HCT116 (cell line): Measurements from ENCODE around the gene ANKRD44. TPM values are rescaled to one million over a fixed set of nuclear protein-coding genes. Genes with fewer than 3 reads are reported as not detected.

Experiments
- ATAC-seq: fragments of 200-7000 bp; cut with Tn5 transposase; 2 replicates; pipeline ENCODE4 v1.9.1; 2020; ENCODE audit warnings: mild to moderate bottlenecking, moderate library complexity
- BruUV-seq: library from RNA; stranded (reverse); fragments of 400-500 nt; replicated peaks from 2 replicates; lab custom pipeline; 2021; lab: Mats Ljungman, UMichigan
- CTCF ChIA-PET: fragments of 300-600 bp; sonication (Branson Sonifier 250); formaldehyde crosslinking; loops from one replicate; lab custom pipeline; 2021; ENCODE audit warnings: antibody characterized with exemption; lab: Charles Lee
- POLR2A ChIA-PET: fragments of 300-600, 350-600 bp; sonication (Branson Sonifier 250); formaldehyde crosslinking; loops from one replicate; lab custom pipeline; 2021; ENCODE audit warnings: antibody characterized with exemption; lab: Charles Lee
- RAD21 ChIA-PET, 2 experiments: fragments of 300-600 bp; sonication (Branson Sonifier 250); formaldehyde crosslinking; loops; one replicate each; lab custom pipeline; 2023; ENCODE audit warnings: low total read pairs in 2 of 2; ENCODE audit not compliant: uncharacterized antibody in 2 of 2, unreplicated experiment in 2 of 2, low non-redundant PET in 1 of 2; lab: Charles Lee
- DNase-seq: peaks from one replicate; pipeline ENCODE4 v3.0.0-alpha.2; 2010; ENCODE audit warnings: low read depth, low spot score
- H2AFZ ChIP-seq: fragments of 200-600 bp; shearing (Covaris generic), sonication (generic); 2 replicates; pipeline ENCODE4 v1.6.1; 2017; ENCODE audit warnings: low read depth, mixed run types, mixed read lengths, antibody characterized with exemption, low read length; ENCODE audit not compliant: poor library complexity, severe bottlenecking
- H3K27ac ChIP-seq: 2 replicates; pipeline ENCODE4 v1.5.1; 2012; ENCODE audit warnings: low read depth, low read length
- H3K27me3 ChIP-seq: fragments of 200-600 bp; sonication (generic); 2 replicates; pipeline ENCODE4 v1.6.1; 2016; ENCODE audit warnings: mixed run types, low read length, mixed read lengths; ENCODE audit not compliant: insufficient read depth
- H3K36me3 ChIP-seq, 2 experiments: fragments of 200-500 bp in 1 of 2; fragments of 200-600 bp in 1 of 2; sonication (Bioruptor generic) in 1 of 2; sonication (generic) in 1 of 2; 2 replicates each; pipeline versions ENCODE4 v1.5.1 to v1.6.1; 2014 to 2016; ENCODE audit warnings: low read length in 2 of 2, inconsistent platforms in 1 of 2, mixed read lengths in 1 of 2, mixed run types in 1 of 2; ENCODE audit not compliant: insufficient read depth in 2 of 2, control insufficient read depth in 1 of 2
- H3K4me1 ChIP-seq, 2 experiments: fragments of 200-600 bp in 1 of 2; sonication (generic) in 1 of 2; 2 replicates each; pipeline versions ENCODE4 v1.5.1 to v1.6.1; 2012 to 2017; ENCODE audit warnings: low read length in 2 of 2, inconsistent platforms in 1 of 2, mild to moderate bottlenecking in 1 of 2, mixed read lengths in 1 of 2, mixed run types in 1 of 2, moderate library complexity in 1 of 2; ENCODE audit not compliant: insufficient read depth in 2 of 2, control insufficient read depth in 1 of 2
- H3K4me2 ChIP-seq: fragments of 200-600 bp; sonication (generic); 2 replicates; pipeline ENCODE4 v1.6.1; 2017; ENCODE audit warnings: mixed run types, low read length, mixed read lengths
- H3K4me3 ChIP-seq, 2 experiments: fragments of 200-600 bp in 1 of 2; sonication (generic) in 1 of 2; replicated peaks in 1 of 2; 2 replicates each; pipeline ENCODE4 v1.5.1; 2011 to 2016; ENCODE audit warnings: low read length in 2 of 2, control low read depth in 1 of 2, low read depth in 1 of 2, mild to moderate bottlenecking in 1 of 2, mixed read lengths in 1 of 2, mixed run types in 1 of 2
- H3K79me2 ChIP-seq: fragments of 200-600 bp; sonication (generic); 2 replicates; pipeline ENCODE4 v1.6.1; 2017; ENCODE audit warnings: mild to moderate bottlenecking, mixed run types, low read length, moderate library complexity, mixed read lengths; ENCODE audit not compliant: insufficient read depth
- H3K9ac ChIP-seq: fragments of 200-600 bp; sonication (generic); 2 replicates; pipeline ENCODE4 v1.6.1; 2016; ENCODE audit warnings: low read length, mixed read lengths
- H3K9me2 ChIP-seq: fragments of 200-600 bp; sonication (generic), shearing (Covaris generic); 2 replicates; pipeline ENCODE4 v1.6.1; 2017; ENCODE audit warnings: mixed run types, mild to moderate bottlenecking, moderate library complexity; ENCODE audit not compliant: insufficient read depth
- H3K9me3 ChIP-seq, 2 experiments: fragments of 200-500 bp in 1 of 2; fragments of 200-600 bp in 1 of 2; sonication (Bioruptor generic) in 1 of 2; sonication (generic) in 1 of 2; 2 replicates each; pipeline ENCODE4 v1.6.1; 2014 to 2017; ENCODE audit warnings: low read length in 2 of 2, mixed read lengths in 2 of 2, inconsistent platforms in 1 of 2, low read depth in 1 of 2, mild to moderate bottlenecking in 1 of 2, mixed run types in 1 of 2, moderate library complexity in 1 of 2; ENCODE audit not compliant: control insufficient read depth in 1 of 2, insufficient read depth in 1 of 2
- H4K20me1 ChIP-seq: fragments of 200-600 bp; sonication (generic), shearing (Covaris generic); 2 replicates; pipeline ENCODE4 v1.6.1; 2017; ENCODE audit warnings: mixed run types, mild to moderate bottlenecking, moderate library complexity; ENCODE audit not compliant: insufficient read depth
- ATF3 ChIP-seq: IDR thresholded peaks from 2 replicates; pipeline ENCODE4 v1.6.1; 2012
- CEBPB ChIP-seq: IDR thresholded peaks from 2 replicates; pipeline ENCODE4 v1.6.1; 2012; ENCODE audit warnings: low read depth
- CTCF ChIP-seq, 3 experiments: fragments of 200-600 bp in 1 of 3; sonication (generic) in 1 of 3; IDR thresholded peaks in 2 of 3; conservative IDR thresholded peaks in 1 of 3; 2 replicates each; pipeline ENCODE4 v1.5.1; 2012 to 2017; ENCODE audit warnings: low read depth in 2 of 3, low read length in 2 of 3, antibody characterized with exemption in 1 of 3, borderline replicate concordance in 1 of 3, control low read depth in 1 of 3, mild to moderate bottlenecking in 1 of 3, mixed read lengths in 1 of 3, mixed run types in 1 of 3, moderate library complexity in 1 of 3; ENCODE audit not compliant: insufficient read depth in 1 of 3
- FOSL1 ChIP-seq: IDR thresholded peaks from 2 replicates; pipeline ENCODE4 v1.6.1; 2012; ENCODE audit warnings: low read depth
- JUND ChIP-seq: IDR thresholded peaks from 2 replicates; pipeline ENCODE4 v1.6.1; 2012
- MAX ChIP-seq: IDR thresholded peaks from 2 replicates; pipeline ENCODE4 v1.6.1; 2012
- POLR2AphosphoS5 ChIP-seq: IDR thresholded peaks from 2 replicates; pipeline ENCODE4 v1.6.1; 2011; ENCODE audit warnings: mild to moderate bottlenecking, low read depth, low read length, moderate library complexity
- RAD21 ChIP-seq: IDR thresholded peaks from 2 replicates; pipeline ENCODE4 v1.6.1; 2012; ENCODE audit warnings: low read depth, mild to moderate bottlenecking
- REST ChIP-seq: IDR thresholded peaks from 2 replicates; pipeline ENCODE4 v1.6.1; 2012; ENCODE audit warnings: low read depth
- SIN3A ChIP-seq: IDR thresholded peaks from 2 replicates; pipeline ENCODE4 v1.6.1; 2012; ENCODE audit warnings: low read depth
- SP1 ChIP-seq: IDR thresholded peaks from 2 replicates; pipeline ENCODE4 v1.6.1; 2012; ENCODE audit warnings: low read depth
- SRF ChIP-seq: IDR thresholded peaks from 2 replicates; pipeline ENCODE4 v1.6.1; 2012; ENCODE audit warnings: low read depth
- TCF7L2 ChIP-seq: IDR thresholded peaks from 2 replicates; pipeline ENCODE4 v1.7.0; 2011; ENCODE audit warnings: borderline replicate concordance, inconsistent platforms; ENCODE audit not compliant: insufficient read depth, insufficient read length; ENCODE audit errors: extremely low read depth
- YY1 ChIP-seq: IDR thresholded peaks from 2 replicates; pipeline ENCODE4 v1.6.1; 2011; ENCODE audit warnings: low read length, low read depth, moderate library complexity, mild to moderate bottlenecking; ENCODE audit not compliant: insufficient replicate concordance; ENCODE audit errors: extremely low read depth
- ZBTB33 ChIP-seq: IDR thresholded peaks from 2 replicates; pipeline ENCODE4 v1.6.1; 2011; ENCODE audit warnings: mild to moderate bottlenecking, low read length, moderate library complexity; ENCODE audit not compliant: insufficient replicate concordance; ENCODE audit errors: extremely low read depth
- ZFX ChIP-seq: fragments of 450-650 bp; IDR thresholded peaks from 2 replicates; pipeline ENCODE4 v1.6.1; 2017
- ZNF274 ChIP-seq: fragments of 200-500 bp; sonication (Bioruptor generic); IDR thresholded peaks from 2 replicates; pipeline ENCODE4 v1.6.1; 2014; ENCODE audit warnings: mild to moderate bottlenecking, low read depth, low read length, inconsistent platforms
- intact Hi-C: fragments of 100-400 bp; cut with micrococcal nuclease; formaldehyde crosslinking; loops from 2 replicates; pipeline ENCODE4 v1.10.0; 2022
- total RNA-seq: library from RNA; stranded (reverse); gene quantifications from one replicate; pipeline ENCODE4 v1.2.1, GENCODE V29; 2021; ENCODE audit not compliant: unreplicated experiment

Gene ANKRD44
- total RNA-seq, 1 experiment from 2014 or later: 2.7 TPM

- intact Hi-C loops: no loop called here
- Histone ChIP-seq H3K36me3 (no peaks in the 10 kb centered on the region), H3K27ac (no peak overlapping the region), H3K27me3 (no peaks in the 10 kb centered on the region), H3K4me3 (no peak overlapping the region), H3K4me1 (peaks cover 0 to 6% of the 10 kb centered on the region in 2 experiments; a peak in 2 of 4 replicates), H3K9me3 (no peaks in the 10 kb centered on the region), H3K9ac (no peak overlapping the region), H2AFZ (no peak overlapping the region), H3K79me2 (no peaks in the 10 kb centered on the region), H3K9me2 (no peaks in the 10 kb centered on the region), H3K4me2 (no peak overlapping the region), H4K20me1 (no peaks in the 10 kb centered on the region)
- ATAC-seq: no peak
- TF ChIP-seq CEBPB: no peak
- no peak for TF ChIP-seq RAD21
- no peak for TF ChIP-seq MAX
- no peak for TF ChIP-seq FOSL1
- no peak for TF ChIP-seq REST
- TF ChIP-seq TCF7L2: no peak
- TF ChIP-seq CTCF (IDR thresholded peaks at IDR 0.05 in 2 of 3, conservative IDR thresholded peaks at IDR 0.05 in 1 of 3; ENCODE audit: borderline replicate concordance in 1 of 3, insufficient read depth in 1 of 3, low read depth in 2 of 3, low read length in 2 of 3): no peak
- no peak for TF ChIP-seq JUND
- TF ChIP-seq SP1: no peak
- TF ChIP-seq ATF3: no peak
- no peak for TF ChIP-seq ZFX
- no peak for TF ChIP-seq SRF
- no peak for TF ChIP-seq YY1
- TF ChIP-seq POLR2AphosphoS5: no peak
- TF ChIP-seq ZBTB33: no peak
- no peak for TF ChIP-seq ZNF274
- no peak for TF ChIP-seq SIN3A
- no peak for DNase-seq
- POLR2A ChIA-PET: no interaction called here
- CTCF ChIA-PET: no interaction called here
- BruUV-seq: no TSS peak
- RAD21 ChIA-PET: no interaction called here
Measured at GRCh38 chr2:197136452-197136851, 174.1 kb downstream of the ANKRD44 start.
